Measurements from ENCODE around the gene PPP3CA. TPM values are rescaled to one million over a fixed set of nuclear protein-coding genes. Genes with fewer than 3 reads are reported as not detected.
"Not testable (repeated sequence)": the region's sequence is repeated elsewhere in the genome, so short reads cannot be mapped to it uniquely, and the experiment has no call there.

The PPP3CA gene
- polyA plus RNA-seq, 1 donor (not counting 4 experiments of a cell fraction or from before 2014, with no cell fraction given): 43.3 TPM

- dilution Hi-C loops (cut with MboI; ENCODE audit: extremely low pct_ligation_motif_present, low sequenced_read_pairs): no loop called here
- peak overlapping the region; percentile 39 for H3K27ac ChIP-seq (ENCODE audit: control insufficient read depth, insufficient read depth, low read length)
- FAIRE-seq (peak; percentile 56), DNase-seq (ENCODE audit: low read depth, low spot score) (no peak)
- H3K79me2 ChIP-seq (ENCODE audit: control insufficient read depth, insufficient read depth, low read length): peaks cover 37% of the 10 kb centered on the region
- H3K4me2 ChIP-seq (ENCODE audit: control insufficient read depth, extremely low read depth, insufficient read depth, low read depth, low read length): no peak overlapping the region
- TF ChIP-seq CTCF (optimal IDR thresholded peaks at IDR 0.05 in 1 of 3, IDR thresholded peaks at IDR 0.05 in 1 of 3, conservative IDR thresholded peaks at IDR 0.05 in 1 of 3; ENCODE audit: extremely low read depth in 1 of 3, insufficient read depth in 2 of 3, low read length in 3 of 3) (no peak), EZH2 (IDR thresholded peaks at IDR 0.05; ENCODE audit: low read length) (no peak)
- H3K4me3 ChIP-seq (ENCODE audit: control insufficient read depth in 2 of 3, extremely low read depth in 1 of 3, insufficient read depth in 2 of 3, low read depth in 1 of 3, low read length in 3 of 3): no peak overlapping the region
- no peak overlapping the region for H3K9ac ChIP-seq (ENCODE audit: control insufficient read depth, extremely low read depth, insufficient read depth, low read length)
- H2AFZ ChIP-seq (ENCODE audit: control insufficient read depth, low read length): no peak overlapping the region
- no peaks in the 10 kb centered on the region for H3K27me3 ChIP-seq (ENCODE audit: control insufficient read depth, extremely low read depth, insufficient read depth, low read length)
- H3K9me1 ChIP-seq (ENCODE audit: control insufficient read depth, extremely low read depth, insufficient read depth, low read length): no peaks in the 10 kb centered on the region
- H4K20me1 ChIP-seq (ENCODE audit: control insufficient read depth, extremely low read depth, insufficient read depth, low read length): no peaks in the 10 kb centered on the region
- H3K9me3 ChIP-seq (ENCODE audit: control insufficient read depth, low read depth, low read length): no peaks in the 10 kb centered on the region
- H3K36me3 ChIP-seq (ENCODE audit: control insufficient read depth in 2 of 2, extremely low read depth in 1 of 2, insufficient read depth in 2 of 2, low read length in 2 of 2): peaks cover 0 to 4% of the 10 kb centered on the region in 2 experiments
- H3K4me1 ChIP-seq (ENCODE audit: control insufficient read depth, extremely low read depth, insufficient read depth, low read length): peaks cover 13% of the 10 kb centered on the region
Observed at GRCh38 chr4:101183666-101184373, 163.5 kb downstream of the PPP3CA start.

GRCh38 chr4:101183221-101183620, 164.1 kb downstream of the PPP3CA start:
- Histone ChIP-seq H3K27me3 (ENCODE audit: control insufficient read depth, extremely low read depth, insufficient read depth, low read length) (no peaks in the 10 kb centered on the region), H3K4me1 (ENCODE audit: control insufficient read depth, extremely low read depth, insufficient read depth, low read length) (peaks cover 13% of the 10 kb centered on the region), H3K79me2 (ENCODE audit: control insufficient read depth, insufficient read depth, low read length) (peaks cover 38% of the 10 kb centered on the region), H3K9me1 (ENCODE audit: control insufficient read depth, extremely low read depth, insufficient read depth, low read length) (no peaks in the 10 kb centered on the region), H3K27ac (ENCODE audit: control insufficient read depth, insufficient read depth, low read length) (peak overlapping the region; percentile 39), H3K36me3 (ENCODE audit: control insufficient read depth in 2 of 2, extremely low read depth in 1 of 2, insufficient read depth in 2 of 2, low read length in 2 of 2) (peaks cover 0 to 4% of the 10 kb centered on the region in 2 experiments), H3K4me3 (ENCODE audit: control insufficient read depth in 2 of 3, extremely low read depth in 1 of 3, insufficient read depth in 2 of 3, low read depth in 1 of 3, low read length in 3 of 3) (no peak overlapping the region), H3K4me2 (ENCODE audit: control insufficient read depth, extremely low read depth, insufficient read depth, low read depth, low read length) (no peak overlapping the region), H3K9ac (ENCODE audit: control insufficient read depth, extremely low read depth, insufficient read depth, low read length) (no peak overlapping the region), H4K20me1 (ENCODE audit: control insufficient read depth, extremely low read depth, insufficient read depth, low read length) (no peaks in the 10 kb centered on the region), H2AFZ (ENCODE audit: control insufficient read depth, low read length) (no peak overlapping the region), H3K9me3 (ENCODE audit: control insufficient read depth, low read depth, low read length) (no peaks in the 10 kb centered on the region)
- FAIRE-seq: no peak
- TF ChIP-seq CTCF (optimal IDR thresholded peaks at IDR 0.05 in 1 of 3, IDR thresholded peaks at IDR 0.05 in 1 of 3, conservative IDR thresholded peaks at IDR 0.05 in 1 of 3; ENCODE audit: extremely low read depth in 1 of 3, insufficient read depth in 2 of 3, low read length in 3 of 3): no peak
- TF ChIP-seq EZH2 (IDR thresholded peaks at IDR 0.05; ENCODE audit: low read length): no peak
- DNase-seq (ENCODE audit: low read depth, low spot score): no peak
- dilution Hi-C loops (cut with MboI; ENCODE audit: extremely low pct_ligation_motif_present, low sequenced_read_pairs): no loop called here

DNA sequence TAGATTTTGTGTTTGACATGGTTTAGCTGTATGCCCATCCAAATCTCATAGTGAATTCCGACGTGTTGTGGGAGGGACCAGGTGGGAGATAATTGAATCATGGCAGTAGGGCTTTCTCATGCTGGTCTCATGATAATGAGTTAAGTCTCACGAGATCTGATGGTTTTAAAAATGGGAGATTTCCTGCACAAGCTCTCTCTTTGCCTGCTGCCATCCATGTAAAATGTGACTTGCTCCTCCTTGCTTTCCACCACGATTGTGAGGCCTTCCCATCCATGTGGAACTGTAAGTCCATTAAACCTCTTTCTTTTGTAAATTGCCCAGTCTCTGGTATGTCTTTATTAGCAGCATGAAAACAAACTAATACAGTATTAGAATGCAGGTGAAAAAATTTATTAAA, 164.6 kb downstream of the PPP3CA start:
- H3K4me1 ChIP-seq (ENCODE audit: control insufficient read depth, extremely low read depth, insufficient read depth, low read length): peaks cover 13% of the 10 kb centered on the region
- DNase-seq (ENCODE audit: low read depth, low spot score); H2AFZ ChIP-seq (ENCODE audit: control insufficient read depth, low read length); H3K9me3 ChIP-seq (ENCODE audit: control insufficient read depth, low read depth, low read length); H3K27me3 ChIP-seq (ENCODE audit: control insufficient read depth, extremely low read depth, insufficient read depth, low read length); H3K36me3 ChIP-seq (ENCODE audit: control insufficient read depth in 2 of 2, extremely low read depth in 1 of 2, insufficient read depth in 2 of 2, low read length in 2 of 2); H3K27ac ChIP-seq (ENCODE audit: control insufficient read depth, insufficient read depth, low read length); H4K20me1 ChIP-seq (ENCODE audit: control insufficient read depth, extremely low read depth, insufficient read depth, low read length); H3K4me3 ChIP-seq (ENCODE audit: control insufficient read depth in 2 of 3, extremely low read depth in 1 of 3, insufficient read depth in 2 of 3, low read depth in 1 of 3, low read length in 3 of 3); FAIRE-seq; H3K4me2 ChIP-seq (ENCODE audit: control insufficient read depth, extremely low read depth, insufficient read depth, low read depth, low read length); dilution Hi-C loops (cut with MboI; ENCODE audit: extremely low pct_ligation_motif_present, low sequenced_read_pairs); H3K9ac ChIP-seq (ENCODE audit: control insufficient read depth, extremely low read depth, insufficient read depth, low read length); H3K9me1 ChIP-seq (ENCODE audit: control insufficient read depth, extremely low read depth, insufficient read depth, low read length): not testable (repeated sequence)
- H3K79me2 ChIP-seq (ENCODE audit: control insufficient read depth, insufficient read depth, low read length): peaks cover 37% of the 10 kb centered on the region
